ENCODE measurements around the gene SAT1. TPM values are rescaled to one million over a fixed set of nuclear protein-coding genes. Genes with fewer than 3 reads are reported as not detected.

SAT1 gene
- total RNA-seq, 1 donor from 2014 or later: 193 TPM

DNA sequence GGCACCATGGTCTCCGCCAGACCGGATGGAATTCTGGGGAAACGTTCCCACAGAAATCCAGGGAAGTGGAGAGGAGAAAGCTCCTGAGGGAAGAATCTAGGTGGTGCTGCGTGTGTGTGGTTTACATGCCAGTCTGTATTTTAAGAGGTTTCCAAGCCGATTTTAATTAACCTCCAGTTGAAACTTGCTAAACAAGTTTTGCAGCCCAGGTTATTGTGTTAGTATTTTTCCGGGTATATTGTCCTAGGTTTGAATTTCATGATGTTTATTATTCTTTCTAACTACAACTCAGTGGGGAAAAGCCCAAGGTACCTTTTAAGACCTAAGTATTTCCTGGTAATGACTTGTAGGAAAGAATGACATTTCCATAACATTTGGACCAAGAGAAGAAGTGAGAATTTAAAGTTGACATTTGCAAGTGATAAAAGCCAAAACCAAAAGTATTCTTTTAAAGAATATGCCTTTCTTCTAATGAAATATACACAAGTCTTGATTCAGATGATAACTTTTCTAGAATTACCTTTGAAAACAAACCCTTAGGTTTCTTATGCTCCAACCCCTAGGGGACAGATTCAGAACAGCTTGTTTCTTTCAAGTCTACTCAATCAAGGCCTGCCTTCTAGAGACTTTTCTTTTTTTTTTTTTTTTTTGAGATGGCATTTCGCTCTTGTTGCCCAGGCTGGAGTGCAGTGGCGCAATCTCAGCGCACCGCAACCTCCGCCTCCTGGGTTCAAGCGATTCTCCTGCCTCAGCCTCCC, 14.6 kb downstream of the SAT1 start:
- peak overlapping the region; percentile 92 for H3K27ac Mint-ChIP-seq
- TF ChIP-seq, protein P1, sequence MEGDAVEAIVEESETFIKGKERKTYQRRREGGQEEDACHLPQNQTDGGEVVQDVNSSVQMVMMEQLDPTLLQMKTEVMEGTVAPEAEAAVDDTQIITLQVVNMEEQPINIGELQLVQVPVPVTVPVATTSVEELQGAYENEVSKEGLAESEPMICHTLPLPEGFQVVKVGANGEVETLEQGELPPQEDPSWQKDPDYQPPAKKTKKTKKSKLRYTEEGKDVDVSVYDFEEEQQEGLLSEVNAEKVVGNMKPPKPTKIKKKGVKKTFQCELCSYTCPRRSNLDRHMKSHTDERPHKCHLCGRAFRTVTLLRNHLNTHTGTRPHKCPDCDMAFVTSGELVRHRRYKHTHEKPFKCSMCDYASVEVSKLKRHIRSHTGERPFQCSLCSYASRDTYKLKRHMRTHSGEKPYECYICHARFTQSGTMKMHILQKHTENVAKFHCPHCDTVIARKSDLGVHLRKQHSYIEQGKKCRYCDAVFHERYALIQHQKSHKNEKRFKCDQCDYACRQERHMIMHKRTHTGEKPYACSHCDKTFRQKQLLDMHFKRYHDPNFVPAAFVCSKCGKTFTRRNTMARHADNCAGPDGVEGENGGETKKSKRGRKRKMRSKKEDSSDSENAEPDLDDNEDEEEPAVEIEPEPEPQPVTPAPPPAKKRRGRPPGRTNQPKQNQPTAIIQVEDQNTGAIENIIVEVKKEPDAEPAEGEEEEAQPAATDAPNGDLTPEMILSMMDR (IDR thresholded peaks at IDR 0.05; ENCODE audit: unreplicated experiment): peak; percentile 36

GRCh38 chrX:23799469-23800065, 16.6 kb downstream of the SAT1 start:
- Mint-ChIP-seq H3K27ac (peak overlapping the region; percentile 79), H3K9me3 (ENCODE audit: low read depth) (no peaks in the 10 kb centered on the region), H3K4me1 (ENCODE audit: low read depth) (peaks cover 35% of the 10 kb centered on the region), H3K4me3 (ENCODE audit: low read depth) (no peak overlapping the region), H3K36me3 (ENCODE audit: insufficient read depth) (no peaks in the 10 kb centered on the region), H3K27me3 (no peaks in the 10 kb centered on the region)
- DNase-seq (ENCODE audit: low spot score, unreplicated experiment): no peak
- TF ChIP-seq, protein P1 (IDR thresholded peaks at IDR 0.05; ENCODE audit: unreplicated experiment): no peak

More for the DNA sequence above, 14.6 kb downstream of the SAT1 start:
- no peaks in the 10 kb centered on the region for H3K36me3 Mint-ChIP-seq (ENCODE audit: insufficient read depth)
- no peaks in the 10 kb centered on the region for H3K9me3 Mint-ChIP-seq (ENCODE audit: low read depth)
- DNase-seq (ENCODE audit: low spot score, unreplicated experiment): no peak
- no peak overlapping the region for H3K4me3 Mint-ChIP-seq (ENCODE audit: low read depth)
- no peaks in the 10 kb centered on the region for H3K27me3 Mint-ChIP-seq
- H3K4me1 Mint-ChIP-seq (ENCODE audit: low read depth): peaks cover 29% of the 10 kb centered on the region

DNA sequence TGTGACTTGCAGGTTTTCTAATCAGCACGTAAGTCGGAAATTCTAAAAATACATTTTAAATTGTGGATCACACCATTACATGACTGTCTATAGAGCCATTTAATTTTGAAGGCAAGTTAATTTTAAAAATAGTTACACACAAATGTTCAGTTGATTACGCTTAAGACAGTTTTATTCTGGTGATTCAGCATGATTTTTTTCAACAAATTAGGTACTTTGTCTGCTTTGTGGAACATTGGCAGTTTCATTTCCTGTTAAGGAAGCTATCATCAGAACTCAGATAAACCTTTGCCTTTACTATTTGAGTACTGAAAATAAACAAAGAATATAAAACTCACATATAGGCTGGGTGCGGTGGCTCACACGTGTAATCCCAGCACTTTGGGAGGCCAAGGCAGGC, 19.5 kb downstream of the SAT1 start:
- H3K27me3 Mint-ChIP-seq: no peaks in the 10 kb centered on the region
- no peaks in the 10 kb centered on the region for H3K36me3 Mint-ChIP-seq (ENCODE audit: insufficient read depth)
- H3K27ac Mint-ChIP-seq: peak overlapping the region; percentile 24
- TF ChIP-seq, protein P1 (IDR thresholded peaks at IDR 0.05; ENCODE audit: unreplicated experiment): no peak
- H3K9me3 Mint-ChIP-seq (ENCODE audit: low read depth): no peaks in the 10 kb centered on the region
- H3K4me1 Mint-ChIP-seq (ENCODE audit: low read depth): peaks cover 28% of the 10 kb centered on the region
- no peak overlapping the region for H3K4me3 Mint-ChIP-seq (ENCODE audit: low read depth)
- DNase-seq (ENCODE audit: low spot score, unreplicated experiment): no peak

GRCh38 chrX:23803931-23804381, 21.0 kb downstream of the SAT1 start:
- Mint-ChIP-seq H3K9me3 (ENCODE audit: low read depth) (no peaks in the 10 kb centered on the region), H3K4me1 (ENCODE audit: low read depth) (peaks cover 28% of the 10 kb centered on the region), H3K4me3 (ENCODE audit: low read depth) (no peak overlapping the region), H3K27me3 (no peaks in the 10 kb centered on the region), H3K36me3 (ENCODE audit: insufficient read depth) (no peaks in the 10 kb centered on the region), H3K27ac (peak overlapping the region; percentile 93)
- DNase-seq (ENCODE audit: low spot score, unreplicated experiment): no peak
- TF ChIP-seq, protein P1 (IDR thresholded peaks at IDR 0.05; ENCODE audit: unreplicated experiment): no peak

GRCh38 chrX:23804578-23804977, 21.6 kb downstream of the SAT1 start:
- peaks cover 23% of the 10 kb centered on the region for H3K4me1 Mint-ChIP-seq (ENCODE audit: low read depth)
- no peaks in the 10 kb centered on the region for H3K36me3 Mint-ChIP-seq (ENCODE audit: insufficient read depth)
- TF ChIP-seq, protein P1 (IDR thresholded peaks at IDR 0.05; ENCODE audit: unreplicated experiment): no peak
- H3K4me3 Mint-ChIP-seq (ENCODE audit: low read depth): no peak overlapping the region
- no peaks in the 10 kb centered on the region for H3K27me3 Mint-ChIP-seq
- DNase-seq (ENCODE audit: low spot score, unreplicated experiment): no peak
- peak overlapping the region; percentile 93 for H3K27ac Mint-ChIP-seq
- H3K9me3 Mint-ChIP-seq (ENCODE audit: low read depth): no peaks in the 10 kb centered on the region
